ENCODE results near the gene CHMP3. TPM values are rescaled to one million over a fixed set of nuclear protein-coding genes. Genes with fewer than 3 reads are reported as not detected.

The CHMP3 gene
- total RNA-seq, 1 experiment from 2014 or later, result 22.7 TPM

GRCh38 chr2:86525421-86526340, 37.6 kb downstream of the CHMP3 start (continued):
- TF ChIP-seq ZNF317 (CRISPR knock-in tag; IDR thresholded peaks at IDR 0.05; ENCODE audit: borderline replicate concordance, low read depth) (no peak), FOXP4 (CRISPR knock-in tag; IDR thresholded peaks at IDR 0.05) (no peak), NR1H2 (CRISPR knock-in tag; IDR thresholded peaks at IDR 0.05) (no peak), ZNF423 (CRISPR knock-in tag; IDR thresholded peaks at IDR 0.05) (no peak), ZBTB21 (CRISPR knock-in tag; IDR thresholded peaks at IDR 0.05; ENCODE audit: borderline replicate concordance) (no peak), CTCF (IDR thresholded peaks at IDR 0.05) (no peak), CREM (CRISPR knock-in tag; IDR thresholded peaks at IDR 0.05) (no peak)
- TF ChIP-seq, protein P1, sequence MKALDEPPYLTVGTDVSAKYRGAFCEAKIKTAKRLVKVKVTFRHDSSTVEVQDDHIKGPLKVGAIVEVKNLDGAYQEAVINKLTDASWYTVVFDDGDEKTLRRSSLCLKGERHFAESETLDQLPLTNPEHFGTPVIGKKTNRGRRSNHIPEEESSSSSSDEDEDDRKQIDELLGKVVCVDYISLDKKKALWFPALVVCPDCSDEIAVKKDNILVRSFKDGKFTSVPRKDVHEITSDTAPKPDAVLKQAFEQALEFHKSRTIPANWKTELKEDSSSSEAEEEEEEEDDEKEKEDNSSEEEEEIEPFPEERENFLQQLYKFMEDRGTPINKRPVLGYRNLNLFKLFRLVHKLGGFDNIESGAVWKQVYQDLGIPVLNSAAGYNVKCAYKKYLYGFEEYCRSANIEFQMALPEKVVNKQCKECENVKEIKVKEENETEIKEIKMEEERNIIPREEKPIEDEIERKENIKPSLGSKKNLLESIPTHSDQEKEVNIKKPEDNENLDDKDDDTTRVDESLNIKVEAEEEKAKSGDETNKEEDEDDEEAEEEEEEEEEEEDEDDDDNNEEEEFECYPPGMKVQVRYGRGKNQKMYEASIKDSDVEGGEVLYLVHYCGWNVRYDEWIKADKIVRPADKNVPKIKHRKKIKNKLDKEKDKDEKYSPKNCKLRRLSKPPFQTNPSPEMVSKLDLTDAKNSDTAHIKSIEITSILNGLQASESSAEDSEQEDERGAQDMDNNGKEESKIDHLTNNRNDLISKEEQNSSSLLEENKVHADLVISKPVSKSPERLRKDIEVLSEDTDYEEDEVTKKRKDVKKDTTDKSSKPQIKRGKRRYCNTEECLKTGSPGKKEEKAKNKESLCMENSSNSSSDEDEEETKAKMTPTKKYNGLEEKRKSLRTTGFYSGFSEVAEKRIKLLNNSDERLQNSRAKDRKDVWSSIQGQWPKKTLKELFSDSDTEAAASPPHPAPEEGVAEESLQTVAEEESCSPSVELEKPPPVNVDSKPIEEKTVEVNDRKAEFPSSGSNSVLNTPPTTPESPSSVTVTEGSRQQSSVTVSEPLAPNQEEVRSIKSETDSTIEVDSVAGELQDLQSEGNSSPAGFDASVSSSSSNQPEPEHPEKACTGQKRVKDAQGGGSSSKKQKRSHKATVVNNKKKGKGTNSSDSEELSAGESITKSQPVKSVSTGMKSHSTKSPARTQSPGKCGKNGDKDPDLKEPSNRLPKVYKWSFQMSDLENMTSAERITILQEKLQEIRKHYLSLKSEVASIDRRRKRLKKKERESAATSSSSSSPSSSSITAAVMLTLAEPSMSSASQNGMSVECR (CRISPR knock-in tag; IDR thresholded peaks at IDR 0.05; ENCODE audit: borderline replicate concordance), result no peak
- TF ChIP-seq, protein P2, sequence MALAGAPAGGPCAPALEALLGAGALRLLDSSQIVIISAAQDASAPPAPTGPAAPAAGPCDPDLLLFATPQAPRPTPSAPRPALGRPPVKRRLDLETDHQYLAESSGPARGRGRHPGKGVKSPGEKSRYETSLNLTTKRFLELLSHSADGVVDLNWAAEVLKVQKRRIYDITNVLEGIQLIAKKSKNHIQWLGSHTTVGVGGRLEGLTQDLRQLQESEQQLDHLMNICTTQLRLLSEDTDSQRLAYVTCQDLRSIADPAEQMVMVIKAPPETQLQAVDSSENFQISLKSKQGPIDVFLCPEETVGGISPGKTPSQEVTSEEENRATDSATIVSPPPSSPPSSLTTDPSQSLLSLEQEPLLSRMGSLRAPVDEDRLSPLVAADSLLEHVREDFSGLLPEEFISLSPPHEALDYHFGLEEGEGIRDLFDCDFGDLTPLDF (CRISPR knock-in tag; IDR thresholded peaks at IDR 0.05), result no peak
- TF ChIP-seq, protein P3, sequence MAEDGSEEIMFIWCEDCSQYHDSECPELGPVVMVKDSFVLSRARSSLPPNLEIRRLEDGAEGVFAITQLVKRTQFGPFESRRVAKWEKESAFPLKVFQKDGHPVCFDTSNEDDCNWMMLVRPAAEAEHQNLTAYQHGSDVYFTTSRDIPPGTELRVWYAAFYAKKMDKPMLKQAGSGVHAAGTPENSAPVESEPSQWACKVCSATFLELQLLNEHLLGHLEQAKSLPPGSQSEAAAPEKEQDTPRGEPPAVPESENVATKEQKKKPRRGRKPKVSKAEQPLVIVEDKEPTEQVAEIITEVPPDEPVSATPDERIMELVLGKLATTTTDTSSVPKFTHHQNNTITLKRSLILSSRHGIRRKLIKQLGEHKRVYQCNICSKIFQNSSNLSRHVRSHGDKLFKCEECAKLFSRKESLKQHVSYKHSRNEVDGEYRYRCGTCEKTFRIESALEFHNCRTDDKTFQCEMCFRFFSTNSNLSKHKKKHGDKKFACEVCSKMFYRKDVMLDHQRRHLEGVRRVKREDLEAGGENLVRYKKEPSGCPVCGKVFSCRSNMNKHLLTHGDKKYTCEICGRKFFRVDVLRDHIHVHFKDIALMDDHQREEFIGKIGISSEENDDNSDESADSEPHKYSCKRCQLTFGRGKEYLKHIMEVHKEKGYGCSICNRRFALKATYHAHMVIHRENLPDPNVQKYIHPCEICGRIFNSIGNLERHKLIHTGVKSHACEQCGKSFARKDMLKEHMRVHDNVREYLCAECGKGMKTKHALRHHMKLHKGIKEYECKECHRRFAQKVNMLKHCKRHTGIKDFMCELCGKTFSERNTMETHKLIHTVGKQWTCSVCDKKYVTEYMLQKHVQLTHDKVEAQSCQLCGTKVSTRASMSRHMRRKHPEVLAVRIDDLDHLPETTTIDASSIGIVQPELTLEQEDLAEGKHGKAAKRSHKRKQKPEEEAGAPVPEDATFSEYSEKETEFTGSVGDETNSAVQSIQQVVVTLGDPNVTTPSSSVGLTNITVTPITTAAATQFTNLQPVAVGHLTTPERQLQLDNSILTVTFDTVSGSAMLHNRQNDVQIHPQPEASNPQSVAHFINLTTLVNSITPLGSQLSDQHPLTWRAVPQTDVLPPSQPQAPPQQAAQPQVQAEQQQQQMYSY (CRISPR knock-in tag; IDR thresholded peaks at IDR 0.05), result no peak
- TF ChIP-seq, protein P4, sequence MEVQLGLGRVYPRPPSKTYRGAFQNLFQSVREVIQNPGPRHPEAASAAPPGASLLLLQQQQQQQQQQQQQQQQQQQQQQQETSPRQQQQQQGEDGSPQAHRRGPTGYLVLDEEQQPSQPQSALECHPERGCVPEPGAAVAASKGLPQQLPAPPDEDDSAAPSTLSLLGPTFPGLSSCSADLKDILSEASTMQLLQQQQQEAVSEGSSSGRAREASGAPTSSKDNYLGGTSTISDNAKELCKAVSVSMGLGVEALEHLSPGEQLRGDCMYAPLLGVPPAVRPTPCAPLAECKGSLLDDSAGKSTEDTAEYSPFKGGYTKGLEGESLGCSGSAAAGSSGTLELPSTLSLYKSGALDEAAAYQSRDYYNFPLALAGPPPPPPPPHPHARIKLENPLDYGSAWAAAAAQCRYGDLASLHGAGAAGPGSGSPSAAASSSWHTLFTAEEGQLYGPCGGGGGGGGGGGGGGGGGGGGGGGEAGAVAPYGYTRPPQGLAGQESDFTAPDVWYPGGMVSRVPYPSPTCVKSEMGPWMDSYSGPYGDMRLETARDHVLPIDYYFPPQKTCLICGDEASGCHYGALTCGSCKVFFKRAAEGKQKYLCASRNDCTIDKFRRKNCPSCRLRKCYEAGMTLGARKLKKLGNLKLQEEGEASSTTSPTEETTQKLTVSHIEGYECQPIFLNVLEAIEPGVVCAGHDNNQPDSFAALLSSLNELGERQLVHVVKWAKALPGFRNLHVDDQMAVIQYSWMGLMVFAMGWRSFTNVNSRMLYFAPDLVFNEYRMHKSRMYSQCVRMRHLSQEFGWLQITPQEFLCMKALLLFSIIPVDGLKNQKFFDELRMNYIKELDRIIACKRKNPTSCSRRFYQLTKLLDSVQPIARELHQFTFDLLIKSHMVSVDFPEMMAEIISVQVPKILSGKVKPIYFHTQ (CRISPR knock-in tag; IDR thresholded peaks at IDR 0.05), result no peak
